BE2C (cell line): Measurements from ENCODE around the gene RBM14.

Experiments
- DNase-seq: peaks from one replicate; pipeline ENCODE4 v3.0.0-alpha.2; 2020
- H3K27me3 ChIP-seq: fragments of 250-450 bp; sonication (Bioruptor Pico); 2 replicates; pipeline ENCODE4 v1.5.1; 2020; ENCODE audit warnings: mild to moderate bottlenecking
- H3K36me3 ChIP-seq: fragments of 250-450 bp; sonication (Bioruptor Pico); 2 replicates; pipeline ENCODE4 v1.5.1; 2020; ENCODE audit warnings: mild to moderate bottlenecking
- H3K4me1 ChIP-seq: fragments of 250-450 bp; sonication (Bioruptor Pico); 2 replicates; pipeline ENCODE4 v1.5.1; 2020
- H3K4me3 ChIP-seq: 2 replicates; pipeline ENCODE4 v1.5.1; 2011; ENCODE audit warnings: low read depth, low read length
- H3K9me3 ChIP-seq: fragments of 250-450 bp; sonication (Bioruptor Pico); 2 replicates; pipeline ENCODE4 v1.5.1; 2020
- TF ChIP-seq, protein P1 (sequence below): IDR thresholded peaks from 2 replicates; pipeline ENCODE4 v1.5.1; 2012; ENCODE audit warnings: mild to moderate bottlenecking, low read depth, low read length

The RBM14 gene

GRCh38 chr11:66607126-66607834, 9.2 kb upstream of the RBM14 start:
- Histone ChIP-seq H3K4me3 (no peak overlapping the region), H3K36me3 (no peaks in the 10 kb centered on the region; the same call in 1 of the 2 replicates), H3K27me3 (no peaks in the 10 kb centered on the region), H3K4me1 (peaks cover 3% of the 10 kb centered on the region), H3K9me3 (no peaks in the 10 kb centered on the region)
- DNase-seq, result peak; percentile 21
- TF ChIP-seq, protein P1, sequence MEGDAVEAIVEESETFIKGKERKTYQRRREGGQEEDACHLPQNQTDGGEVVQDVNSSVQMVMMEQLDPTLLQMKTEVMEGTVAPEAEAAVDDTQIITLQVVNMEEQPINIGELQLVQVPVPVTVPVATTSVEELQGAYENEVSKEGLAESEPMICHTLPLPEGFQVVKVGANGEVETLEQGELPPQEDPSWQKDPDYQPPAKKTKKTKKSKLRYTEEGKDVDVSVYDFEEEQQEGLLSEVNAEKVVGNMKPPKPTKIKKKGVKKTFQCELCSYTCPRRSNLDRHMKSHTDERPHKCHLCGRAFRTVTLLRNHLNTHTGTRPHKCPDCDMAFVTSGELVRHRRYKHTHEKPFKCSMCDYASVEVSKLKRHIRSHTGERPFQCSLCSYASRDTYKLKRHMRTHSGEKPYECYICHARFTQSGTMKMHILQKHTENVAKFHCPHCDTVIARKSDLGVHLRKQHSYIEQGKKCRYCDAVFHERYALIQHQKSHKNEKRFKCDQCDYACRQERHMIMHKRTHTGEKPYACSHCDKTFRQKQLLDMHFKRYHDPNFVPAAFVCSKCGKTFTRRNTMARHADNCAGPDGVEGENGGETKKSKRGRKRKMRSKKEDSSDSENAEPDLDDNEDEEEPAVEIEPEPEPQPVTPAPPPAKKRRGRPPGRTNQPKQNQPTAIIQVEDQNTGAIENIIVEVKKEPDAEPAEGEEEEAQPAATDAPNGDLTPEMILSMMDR, result no peak

DNA sequence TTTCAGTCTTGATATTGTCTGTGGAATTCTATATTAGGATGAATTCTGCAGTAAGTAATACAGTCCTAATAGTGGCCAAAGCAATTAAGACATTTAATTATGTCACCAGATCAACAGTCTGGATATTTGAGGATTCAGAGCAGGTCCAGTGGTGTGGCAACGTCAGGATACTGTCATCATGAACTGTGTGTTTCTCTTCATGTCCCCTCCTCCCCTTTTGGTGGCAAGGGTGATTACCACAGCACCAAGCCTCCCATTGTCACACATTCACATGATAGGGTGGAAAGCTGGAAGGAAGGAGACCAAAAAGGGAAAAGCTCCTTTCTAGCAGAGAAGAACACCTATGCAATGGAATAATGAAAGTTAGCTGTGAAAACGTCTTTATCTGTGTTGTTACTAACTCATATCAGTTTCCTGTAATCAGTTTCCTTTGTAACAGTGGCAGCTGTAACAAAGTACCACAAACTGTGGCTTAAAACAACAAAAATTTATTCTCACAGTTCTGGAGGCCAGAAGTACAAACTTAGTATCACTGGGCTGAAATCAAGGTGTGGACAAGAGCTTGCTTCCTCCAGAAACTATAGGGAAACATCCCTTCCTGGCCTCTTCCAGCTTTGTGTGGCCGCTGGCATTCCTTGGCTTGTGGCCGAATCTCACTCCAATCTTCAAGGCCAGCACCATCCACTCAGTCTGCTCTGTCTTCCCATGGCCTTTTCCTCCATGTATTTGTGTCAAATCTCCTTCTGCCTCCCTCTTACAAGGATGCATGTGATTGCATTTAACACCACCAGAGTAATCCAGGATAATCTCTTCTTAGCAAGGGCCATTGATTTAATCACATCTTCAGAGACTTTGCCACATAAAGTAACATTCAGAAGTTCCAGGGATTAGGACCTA, 6.5 kb upstream of the RBM14 start:
- no peaks in the 10 kb centered on the region; the same call in 1 of the 2 replicates for H3K36me3 ChIP-seq
- TF ChIP-seq, protein P1, result no peak
- no peaks in the 10 kb centered on the region for H3K4me1 ChIP-seq
- no peak overlapping the region for H3K4me3 ChIP-seq
- no peak for DNase-seq
- H3K27me3 ChIP-seq, result no peaks in the 10 kb centered on the region
- no peaks in the 10 kb centered on the region for H3K9me3 ChIP-seq

- peaks cover 5% of the 10 kb centered on the region for H3K36me3 ChIP-seq
- H3K27me3 ChIP-seq, result no peaks in the 10 kb centered on the region
- no peak overlapping the region for H3K4me3 ChIP-seq
- DNase-seq, result no peak
- H3K4me1 ChIP-seq, result no peaks in the 10 kb centered on the region
- H3K9me3 ChIP-seq, result no peaks in the 10 kb centered on the region
- TF ChIP-seq, protein P1, result no peak
Measured at GRCh38 chr11:66612458-66612857, 4.0 kb upstream of the RBM14 start.

DNA sequence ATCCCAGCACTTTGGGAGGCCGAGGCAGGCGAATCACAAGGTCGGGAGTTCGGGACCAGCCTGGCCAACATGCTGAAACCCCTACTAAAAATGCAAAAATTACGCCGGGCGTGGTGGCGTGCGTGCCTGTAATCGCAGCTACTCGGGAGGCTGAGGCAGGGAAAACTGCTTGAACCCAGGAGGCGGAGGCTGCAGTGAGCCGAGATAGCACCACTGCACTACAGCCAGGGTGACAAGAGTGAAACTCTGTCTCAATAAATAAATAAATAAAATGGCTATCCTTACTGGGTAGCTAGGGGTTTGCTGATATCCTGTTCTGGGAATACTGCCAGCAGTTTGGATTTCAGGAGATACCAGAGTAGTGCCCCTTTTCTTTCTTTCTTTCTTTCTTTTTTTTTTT, 2.4 kb upstream of the RBM14 start:
- no peak overlapping the region for H3K4me3 ChIP-seq
- H3K27me3 ChIP-seq, result no peaks in the 10 kb centered on the region
- no peaks in the 10 kb centered on the region for H3K9me3 ChIP-seq
- H3K36me3 ChIP-seq, result peaks cover 21% of the 10 kb centered on the region
- no peaks in the 10 kb centered on the region for H3K4me1 ChIP-seq
- DNase-seq, result no peak
- TF ChIP-seq, protein P1, result no peak

DNA sequence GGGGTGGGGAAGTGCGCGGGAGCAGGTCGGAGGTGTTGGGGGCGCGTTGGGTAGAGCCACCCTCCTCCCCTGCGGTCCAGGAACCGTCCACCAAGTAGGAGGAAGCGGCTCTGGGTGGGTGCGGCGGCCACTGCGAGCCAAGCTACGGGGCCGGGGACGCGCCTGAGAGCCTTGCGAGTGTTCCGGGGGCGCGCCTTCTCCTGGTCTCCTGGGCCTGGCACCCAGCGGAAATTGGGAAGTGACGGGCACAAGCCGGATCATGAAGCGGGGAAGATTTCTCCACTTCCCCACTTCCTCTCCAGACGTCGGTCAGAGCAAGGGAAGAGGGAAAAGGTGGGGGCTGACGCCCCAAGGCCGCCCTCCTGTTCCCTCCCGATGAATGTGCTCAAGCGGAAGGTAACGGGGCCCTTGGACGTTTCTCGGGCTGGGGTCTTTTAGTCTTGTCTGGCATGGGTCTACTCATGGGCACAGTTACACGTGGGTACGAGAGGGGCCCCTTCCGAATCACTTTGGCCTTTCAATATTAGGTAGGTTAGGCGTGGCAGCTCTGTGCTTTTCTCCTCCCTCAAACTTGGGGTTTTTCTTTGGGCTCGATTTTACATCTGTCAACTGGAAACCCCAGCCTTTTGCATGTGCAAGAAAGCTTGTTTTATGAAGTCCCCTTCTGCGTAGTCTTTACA, 865 bp downstream of the RBM14 start:
- H3K9me3 ChIP-seq, result no peaks in the 10 kb centered on the region
- no peaks in the 10 kb centered on the region for H3K4me1 ChIP-seq
- H3K27me3 ChIP-seq, result no peaks in the 10 kb centered on the region
- H3K36me3 ChIP-seq, result peaks cover 42% of the 10 kb centered on the region
- peak overlapping the region; percentile 88 for H3K4me3 ChIP-seq
- TF ChIP-seq, protein P1, result no peak
- DNase-seq, result no peak
